Measurements from ENCODE around the gene BARHL1.

- TF ChIP-seq CTCF (IDR thresholded peaks at IDR 0.05; ENCODE audit: low read depth, low read length, poor library complexity, severe bottlenecking) (no peak), EZH2phosphoT487 (IDR thresholded peaks at IDR 0.05; ENCODE audit: borderline replicate concordance, low read length) (no peak)
Observed at GRCh38 chr9:132627594-132627993, 45.2 kb downstream of the BARHL1 start.

Data from DOHH2 (cell line).